IMR-90 (cell line): ENCODE measurements around the gene TBC1D24. TPM values are rescaled to one million over a fixed set of nuclear protein-coding genes. Genes with fewer than 3 reads are reported as not detected.

Experiments used
- ATAC-seq: fragments of 200-7000 bp; cut with Tn5 transposase; 2 replicates; pipeline ENCODE4 v1.9.1; 2020; ENCODE audit warnings: low read depth, mild to moderate bottlenecking, moderate library complexity
- BruUV-seq: library from RNA; stranded (reverse); fragments of 400-500 nt; replicated peaks from 2 replicates; lab custom pipeline; 2021; lab: Mats Ljungman, UMichigan
- CTCF ChIA-PET: fragments of 300-600 bp; formaldehyde crosslinking; extraction: SDS; loops from one replicate; lab custom pipeline; 2021; ENCODE audit warnings: antibody characterized with exemption; lab: Yijun Ruan, JAX
- POLR2A ChIA-PET: fragments of 300-600 bp; sonication (Branson Sonifier 250); formaldehyde crosslinking; loops from one replicate; lab custom pipeline; 2022; ENCODE audit warnings: antibody characterized with exemption; ENCODE audit not compliant: unreplicated experiment; lab: Charles Lee
- DNase-seq: peaks from one replicate; pipeline ENCODE4 v3.0.0; 2013
- H2AFZ ChIP-seq: replicated peaks from 2 replicates; pipeline ENCODE3; 2013; ENCODE audit warnings: low read length, mild to moderate bottlenecking; ENCODE audit not compliant: poor library complexity
- H2AK5ac ChIP-seq: 2 replicates; pipeline ENCODE4 v1.6.1; 2013; ENCODE audit warnings: low read depth, low read length, inconsistent platforms
- H2AK9ac ChIP-seq: replicated peaks from 2 replicates; pipeline ENCODE3; 2013; ENCODE audit warnings: mild to moderate bottlenecking, low read depth, low read length, moderate library complexity; ENCODE audit not compliant: poor library complexity
- H2BK120ac ChIP-seq: 2 replicates; pipeline ENCODE4 v1.6.1; 2013; ENCODE audit warnings: low read depth, low read length, inconsistent platforms
- H2BK15ac ChIP-seq: 3 replicates; pipeline ENCODE4 v1.6.1; 2013; ENCODE audit warnings: low read depth, low read length, inconsistent platforms
- H2BK20ac ChIP-seq: 2 replicates; pipeline ENCODE4 v1.6.1; 2013; ENCODE audit warnings: low read depth, mild to moderate bottlenecking, inconsistent platforms, low read length, moderate library complexity
- H2BK5ac ChIP-seq: 2 replicates; pipeline ENCODE4 v1.6.1; 2013; ENCODE audit warnings: mild to moderate bottlenecking, low read depth, low read length, inconsistent platforms; ENCODE audit not compliant: poor library complexity, severe bottlenecking
- H3K14ac ChIP-seq: replicated peaks from 2 replicates; pipeline ENCODE4 v1.6.1; 2013; ENCODE audit warnings: low read depth, low read length, inconsistent platforms
- H3K18ac ChIP-seq: 2 replicates; pipeline ENCODE4 v1.6.1; 2013; ENCODE audit warnings: low read depth, low read length, control low read depth
- H3K23ac ChIP-seq: 2 replicates; pipeline ENCODE4 v1.6.1; 2013; ENCODE audit warnings: low read depth, low read length, inconsistent platforms
- H3K27ac ChIP-seq: 2 replicates; pipeline ENCODE4 v1.5.1; 2013; ENCODE audit warnings: mild to moderate bottlenecking, control low read depth, low read length; ENCODE audit not compliant: insufficient read depth
- H3K27me3 ChIP-seq: 2 replicates; pipeline ENCODE4 v1.6.1; 2013; ENCODE audit warnings: low read length; ENCODE audit not compliant: control insufficient read depth, insufficient read depth
- H3K36me3 ChIP-seq: 2 replicates; pipeline ENCODE4 v1.6.1; 2013; ENCODE audit warnings: low read length, mixed read lengths; ENCODE audit not compliant: control insufficient read depth, insufficient read depth
- H3K4ac ChIP-seq: 2 replicates; pipeline ENCODE4 v1.6.1; 2013; ENCODE audit warnings: low read depth, low read length, inconsistent platforms
- H3K4me1 ChIP-seq: 2 replicates; pipeline ENCODE4 v1.6.1; 2013; ENCODE audit warnings: low read length, mixed read lengths; ENCODE audit not compliant: control insufficient read depth, insufficient read depth
- H3K4me2 ChIP-seq: 2 replicates; pipeline ENCODE4 v1.6.1; 2013; ENCODE audit warnings: low read depth, mild to moderate bottlenecking, control low read depth, low read length, moderate library complexity
- H3K4me3 ChIP-seq: 2 replicates; pipeline ENCODE4 v1.5.1; 2013; ENCODE audit warnings: low read depth, mild to moderate bottlenecking, control low read depth, low read length, moderate library complexity; ENCODE audit not compliant: insufficient read depth
- H3K56ac ChIP-seq: 2 replicates; pipeline ENCODE4 v1.6.1; 2013; ENCODE audit warnings: low read length, inconsistent platforms; ENCODE audit not compliant: insufficient read depth; ENCODE audit errors: extremely low read depth
- H3K79me1 ChIP-seq, 2 experiments: 2 replicates each; pipeline ENCODE4 v1.6.1; 2013; ENCODE audit warnings: low read length in 2 of 2, inconsistent platforms in 1 of 2, low read depth in 1 of 2
- H3K9ac ChIP-seq: 2 replicates; pipeline ENCODE4 v1.6.1; 2013; ENCODE audit warnings: low read depth, low read length, control low read depth
- H3K9me1 ChIP-seq: 2 replicates; pipeline ENCODE4 v1.6.1; 2013; ENCODE audit warnings: low read length, inconsistent platforms; ENCODE audit not compliant: insufficient read depth
- H3K9me3 ChIP-seq: 2 replicates; pipeline ENCODE4 v1.6.1; 2013; ENCODE audit warnings: low read length; ENCODE audit not compliant: control insufficient read depth, insufficient read depth
- H4K20me1 ChIP-seq: 2 replicates; pipeline ENCODE4 v1.6.1; 2013; ENCODE audit warnings: low read length, inconsistent platforms; ENCODE audit not compliant: insufficient read depth
- H4K5ac ChIP-seq: 2 replicates; pipeline ENCODE4 v1.6.1; 2013; ENCODE audit warnings: mild to moderate bottlenecking, low read depth, low read length, control low read depth
- H4K8ac ChIP-seq, 2 experiments: 2 replicates each; pipeline ENCODE4 v1.6.1; 2013; ENCODE audit warnings: low read depth in 2 of 2, low read length in 2 of 2, control low read depth in 1 of 2, inconsistent platforms in 1 of 2
- H4K91ac ChIP-seq: 2 replicates; pipeline ENCODE4 v1.6.1; 2013; ENCODE audit warnings: low read depth, low read length, inconsistent platforms; ENCODE audit not compliant: insufficient read depth
- BHLHE40 ChIP-seq: fragments of 150-350 bp; IDR thresholded peaks from 2 replicates; pipeline ENCODE4 v1.6.1; 2016; ENCODE audit warnings: mild to moderate bottlenecking, low read depth, low read length
- CHD1 ChIP-seq: IDR thresholded peaks from 2 replicates; pipeline ENCODE4 v1.6.1; 2012; ENCODE audit warnings: low read depth, low read length, improper control_type of control experiment
- CTCF ChIP-seq: conservative IDR thresholded peaks from 2 replicates; pipeline ENCODE4 v1.5.1; 2012; ENCODE audit warnings: mild to moderate bottlenecking, low read depth, low read length, improper control_type of control experiment
- ELK1 ChIP-seq: fragments of 150-350 bp; IDR thresholded peaks from 2 replicates; pipeline ENCODE4 v1.6.1; 2016; ENCODE audit warnings: low read depth, mild to moderate bottlenecking, low read length, moderate library complexity, borderline replicate concordance
- FOS ChIP-seq: fragments of 150-350 bp; IDR thresholded peaks from 2 replicates; pipeline ENCODE4 v1.6.1; 2016; ENCODE audit warnings: low read depth, low read length
- MAFK ChIP-seq: IDR thresholded peaks from 2 replicates; pipeline ENCODE4 v1.6.1; 2012; ENCODE audit warnings: low read depth, low read length, improper control_type of control experiment
- MAZ ChIP-seq: IDR thresholded peaks from 2 replicates; pipeline ENCODE4 v1.6.1; 2012; ENCODE audit warnings: low read depth, mild to moderate bottlenecking, low read length, improper control_type of control experiment, moderate library complexity, borderline replicate concordance
- MXI1 ChIP-seq: IDR thresholded peaks from 2 replicates; pipeline ENCODE4 v1.6.1; 2012; ENCODE audit warnings: low read depth, mild to moderate bottlenecking, low read length, moderate library complexity, borderline replicate concordance
- NFE2L2 ChIP-seq: fragments of 150-350 bp; IDR thresholded peaks from 2 replicates; pipeline ENCODE4 v1.6.1; 2016; ENCODE audit warnings: low read depth, mild to moderate bottlenecking, low read length
- POLR2A ChIP-seq: IDR thresholded peaks from 2 replicates; pipeline ENCODE4 v1.6.1; 2012; ENCODE audit warnings: mild to moderate bottlenecking, low read depth, low read length
- RAD21 ChIP-seq: IDR thresholded peaks from 2 replicates; pipeline ENCODE4 v1.6.1; 2012; ENCODE audit warnings: low read length, improper control_type of control experiment
- RCOR1 ChIP-seq: IDR thresholded peaks from 2 replicates; pipeline ENCODE4 v1.6.1; 2012; ENCODE audit warnings: mild to moderate bottlenecking, low read length, improper control_type of control experiment; ENCODE audit not compliant: insufficient replicate concordance
- RFX5 ChIP-seq: IDR thresholded peaks from 2 replicates; pipeline ENCODE4 v1.8.0; 2012; ENCODE audit warnings: low read depth, mild to moderate bottlenecking, low read length, moderate library complexity
- SMC3 ChIP-seq: fragments of 150-350 bp; IDR thresholded peaks from 2 replicates; pipeline ENCODE4 v1.6.1; 2016; ENCODE audit warnings: low read depth, mild to moderate bottlenecking, antibody characterized with exemption, low read length, moderate library complexity
- USF2 ChIP-seq: fragments of 150-350 bp; IDR thresholded peaks from 2 replicates; pipeline ENCODE4 v1.6.1; 2017; ENCODE audit warnings: mild to moderate bottlenecking, antibody characterized with exemption, low read length, low read depth
- WGBS, 2 experiments: methylation state at CpG; one replicate each; pipeline versions ENCODE4 v1.1.5 to v1.1.7; 2013; ENCODE audit warnings: missing lambda C conversion rate in 2 of 2; ENCODE audit not compliant: insufficient read length in 1 of 2; ENCODE audit errors: extremely low coverage in 2 of 2; 5-methylcytosine and 5-hydroxymethylcytosine counted together
- dilution Hi-C: fragments of 300-500 bp; cut with HindIII; formaldehyde crosslinking; loops from one replicate; pipeline ENCODE4 v1.14.3; 2018; ENCODE audit warnings: low sequenced_read_pairs; ENCODE audit not compliant: unreplicated experiment
- in situ Hi-C: fragments of 300-500 bp; cut with MboI; formaldehyde crosslinking; loops from 3 replicates; pipeline ENCODE4 v1.14.3; 2019; ENCODE audit warnings: low sequenced_read_pairs, inconsistent platforms, mixed read lengths
- intact Hi-C: fragments of 100-400 bp; cut with micrococcal nuclease; formaldehyde crosslinking; loops from 2 replicates; pipeline ENCODE4 v1.10.0; 2022
- polyA plus RNA-seq, 3 experiments: library from polyadenylated mRNA; depleted of rRNA; stranded (reverse); fragments of >200 nt; gene quantifications; 2 replicates each; pipeline ENCODE4 v1.2.3, GENCODE V29; 2012; ENCODE audit warnings: low replicate concordance in 1 of 3
- total RNA-seq: library from RNA; depleted of rRNA; stranded (reverse); fragments of >200 nt; gene quantifications from 2 replicates; pipeline ENCODE4 v1.2.3, GENCODE V29; 2012

TBC1D24 gene
- total and polyA plus RNA-seq, 2 of the 4 experiments (the other 2 are of a cell fraction), result 7.5 to 13.4 TPM

- H3K56ac ChIP-seq, result no peak overlapping the region
- no peak overlapping the region for H3K23ac ChIP-seq
- H2BK120ac ChIP-seq, result no peak overlapping the region
- H3K18ac ChIP-seq, result no peak overlapping the region
- DNase-seq (no peak), ATAC-seq (no peak)
- ChIA-PET CTCF (no interaction called here), POLR2A (no interaction called here)
- no TSS peak for BruUV-seq
- dilution Hi-C loops (no loop called here), intact Hi-C loops (no loop called here), in situ Hi-C loops (loop anchor here (5.0 kb wide), 1 partner anchor 157 kb away; the partner anchor contains the start of gene ABCA3)
- no peak overlapping the region for H3K9ac ChIP-seq
- peaks cover 9% of the 10 kb centered on the region for H3K4me1 ChIP-seq
- no CpG with 5 or more reads among the region's 6 CpGs for WGBS, 2 experiments
- no peak overlapping the region for H2AK9ac ChIP-seq
- no peaks in the 10 kb centered on the region for H3K9me1 ChIP-seq
- H2BK20ac ChIP-seq, result no peak overlapping the region
- H3K4ac ChIP-seq, result no peak overlapping the region
- H3K27me3 ChIP-seq, result no peaks in the 10 kb centered on the region
- no peak overlapping the region for H3K4me3 ChIP-seq
- H4K91ac ChIP-seq, result no peak overlapping the region
- no peak overlapping the region for H3K27ac ChIP-seq
- no peak overlapping the region for H3K14ac ChIP-seq
- no peaks in the 10 kb centered on the region for H3K9me3 ChIP-seq
- H2BK5ac ChIP-seq, result no peak overlapping the region
- H3K4me2 ChIP-seq, result no peak overlapping the region
- H3K36me3 ChIP-seq, result peaks cover 19% of the 10 kb centered on the region; the same call in 1 of the 2 replicates
- no peak overlapping the region for H2BK15ac ChIP-seq
- no peak overlapping the region for H4K8ac ChIP-seq
- peaks cover 3 to 21% of the 10 kb centered on the region in 2 experiments; a peak in 2 of 4 replicates for H3K79me1 ChIP-seq
- H2AK5ac ChIP-seq, result no peak overlapping the region
- TF ChIP-seq MAZ (no peak), BHLHE40 (no peak), FOS (no peak), RAD21 (no peak), POLR2A (no peak), RFX5 (no peak), SMC3 (no peak), NFE2L2 (no peak), MAFK (no peak), USF2 (no peak), RCOR1 (no peak), CHD1 (no peak), MXI1 (no peak), ELK1 (no peak), CTCF (no peak)
- no peak overlapping the region for H4K5ac ChIP-seq
- no peak overlapping the region for H2AFZ ChIP-seq
- peaks cover 17% of the 10 kb centered on the region for H4K20me1 ChIP-seq
Measured at GRCh38 chr16:2499454-2499853, 24.5 kb downstream of the TBC1D24 start.
